GM20000 (cell line): Measurements from ENCODE around the gene ANKRD63.

Experiments
- DNase-seq: peaks from one replicate; pipeline ENCODE4 v3.0.0; 2012; ENCODE audit warnings: low spot score
- CTCF ChIP-seq: IDR thresholded peaks from 2 replicates; pipeline ENCODE4 v1.5.1; 2012; ENCODE audit warnings: mild to moderate bottlenecking, control low read depth; ENCODE audit errors: extremely low read depth, missing control alignments

ANKRD63 gene

GRCh38 chr15:40242601-40243000, 40.3 kb downstream of the ANKRD63 start:
- TF ChIP-seq CTCF = no peak
- peak; percentile 14 for DNase-seq

GRCh38 chr15:40242213-40242599, 40.7 kb downstream of the ANKRD63 start:
- no peak for TF ChIP-seq CTCF
- no peak for DNase-seq

GRCh38 chr15:40241269-40242212, 41.3 kb downstream of the ANKRD63 start:
- no peak for TF ChIP-seq CTCF
- peak; percentile 10 for DNase-seq

GRCh38 chr15:40240619-40241221, 42.1 kb downstream of the ANKRD63 start:
- no peak for TF ChIP-seq CTCF
- DNase-seq = peak; percentile 22

- no peak for TF ChIP-seq CTCF
- peak; percentile 37 for DNase-seq
These were observed 42.9 kb downstream of the ANKRD63 start for GRCh38 chr15:40239693-40240618.

- TF ChIP-seq CTCF = no peak
- no peak for DNase-seq
These were observed 43.5 kb downstream of the ANKRD63 start for GRCh38 chr15:40239404-40239692.
